ENCODE measurements around the gene DCTPP1.

The DCTPP1 gene

GRCh38 chr16:30383521-30383920 lies 46.3 kb downstream of the DCTPP1 start:
- in situ Hi-C loops (cut with MboI; ENCODE audit: low sequenced_read_pairs) = no loop called here

DNA sequence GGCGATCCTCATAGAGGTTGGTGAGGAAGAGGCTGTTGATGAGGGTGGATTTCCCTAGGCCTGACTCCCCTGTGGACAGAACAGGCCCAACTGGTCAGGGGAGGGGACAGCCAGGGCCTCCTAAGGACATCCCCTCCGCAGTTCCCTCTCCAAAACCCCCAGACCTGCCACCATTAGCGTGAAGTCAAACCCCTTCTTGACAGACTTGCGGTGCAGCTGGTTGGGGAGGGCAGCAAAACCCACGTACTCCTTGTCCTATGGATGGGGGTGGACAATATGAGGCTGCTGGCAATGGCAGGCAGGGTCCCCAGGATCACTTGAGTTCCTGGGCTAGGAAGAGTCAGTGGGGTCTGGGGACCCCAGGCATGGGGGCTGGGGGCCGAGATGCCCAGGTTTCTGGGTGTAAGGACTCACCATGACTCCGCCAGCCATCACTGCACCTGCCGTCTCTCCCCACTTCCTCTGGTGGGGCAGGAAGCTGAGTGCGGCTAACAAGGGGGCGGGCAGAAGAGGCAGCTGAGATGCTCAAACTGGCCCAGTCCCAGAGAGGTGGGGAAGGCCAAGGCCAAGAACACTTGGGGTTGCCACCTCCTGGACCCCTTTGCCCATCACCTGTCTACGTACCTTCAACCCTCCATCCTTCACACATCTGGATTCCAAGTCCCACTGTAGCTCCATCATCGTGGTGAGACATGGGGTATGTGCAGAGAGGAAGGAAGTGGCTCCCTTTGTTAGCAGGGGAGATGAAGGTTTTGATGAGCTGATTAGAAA lies 47.5 kb downstream of the DCTPP1 start, which contains the start of gene SEPTIN1:
SEPTIN1 (minus strand) TSS at position 451 of the 771 bp plus-strand sequence; CDS start at position 432, 19 bp downstream.
- in situ Hi-C loops (cut with MboI; ENCODE audit: low sequenced_read_pairs) = no loop called here

- in situ Hi-C loops (cut with MboI; ENCODE audit: low sequenced_read_pairs) = no loop called here
Observed at GRCh38 chr16:30381291-30382041, 48.4 kb downstream of the DCTPP1 start.

DNA sequence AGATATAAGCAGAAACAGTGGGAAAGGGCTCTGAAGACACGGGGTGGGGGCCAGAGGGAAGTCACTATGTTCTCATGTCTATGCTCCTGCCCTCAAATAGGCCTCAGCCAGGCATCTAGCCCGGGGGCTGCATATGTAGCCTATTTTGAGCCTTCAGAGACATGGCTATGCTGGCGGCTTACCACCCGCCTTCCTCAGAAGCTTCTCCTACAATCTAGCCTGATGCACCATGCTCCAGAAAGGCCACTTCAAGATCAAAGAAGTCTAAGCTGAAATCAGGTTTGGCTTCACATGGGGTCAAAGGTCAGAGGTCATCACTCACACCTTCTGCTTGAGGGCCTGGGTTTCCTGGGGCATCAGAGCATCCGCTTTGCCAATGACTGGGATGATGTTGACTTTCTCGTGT lies 49.0 kb downstream of the DCTPP1 start:
- in situ Hi-C loops (cut with MboI; ENCODE audit: low sequenced_read_pairs) = no loop called here

GRCh38 chr16:30380072-30380802 lies 49.6 kb downstream of the DCTPP1 start:
- in situ Hi-C loops (cut with MboI; ENCODE audit: low sequenced_read_pairs) = no loop called here

- in situ Hi-C loops (cut with MboI; ENCODE audit: low sequenced_read_pairs) = no loop called here
Observed at GRCh38 chr16:30379158-30379783, 50.6 kb downstream of the DCTPP1 start.

- in situ Hi-C loops (cut with MboI; ENCODE audit: low sequenced_read_pairs) = no loop called here
Observed at GRCh38 chr16:30378236-30379157, 51.3 kb downstream of the DCTPP1 start.

DNA sequence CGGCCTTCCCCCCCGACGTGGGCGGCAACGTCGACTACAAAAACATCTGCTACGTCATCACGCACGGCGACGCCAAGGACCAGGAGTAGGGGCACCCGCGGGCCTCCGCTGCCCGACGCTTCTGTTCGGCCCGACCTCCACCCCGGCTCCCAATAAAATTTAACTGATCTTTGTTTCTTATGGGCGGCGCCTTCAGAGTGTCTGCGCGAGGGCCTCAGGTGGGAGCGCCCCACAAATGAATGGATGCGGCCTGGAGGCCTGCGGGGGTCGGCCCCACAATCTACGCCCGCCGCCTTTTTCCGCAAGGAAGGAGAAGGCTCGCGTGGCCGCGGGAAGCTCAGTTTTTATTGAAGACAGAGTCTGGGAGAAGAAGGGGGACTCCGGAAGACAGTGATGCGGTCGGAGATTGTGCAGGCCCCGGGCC lies 52.0 kb downstream of the DCTPP1 start:
- in situ Hi-C loops (cut with MboI; ENCODE audit: low sequenced_read_pairs) = no loop called here

DNA sequence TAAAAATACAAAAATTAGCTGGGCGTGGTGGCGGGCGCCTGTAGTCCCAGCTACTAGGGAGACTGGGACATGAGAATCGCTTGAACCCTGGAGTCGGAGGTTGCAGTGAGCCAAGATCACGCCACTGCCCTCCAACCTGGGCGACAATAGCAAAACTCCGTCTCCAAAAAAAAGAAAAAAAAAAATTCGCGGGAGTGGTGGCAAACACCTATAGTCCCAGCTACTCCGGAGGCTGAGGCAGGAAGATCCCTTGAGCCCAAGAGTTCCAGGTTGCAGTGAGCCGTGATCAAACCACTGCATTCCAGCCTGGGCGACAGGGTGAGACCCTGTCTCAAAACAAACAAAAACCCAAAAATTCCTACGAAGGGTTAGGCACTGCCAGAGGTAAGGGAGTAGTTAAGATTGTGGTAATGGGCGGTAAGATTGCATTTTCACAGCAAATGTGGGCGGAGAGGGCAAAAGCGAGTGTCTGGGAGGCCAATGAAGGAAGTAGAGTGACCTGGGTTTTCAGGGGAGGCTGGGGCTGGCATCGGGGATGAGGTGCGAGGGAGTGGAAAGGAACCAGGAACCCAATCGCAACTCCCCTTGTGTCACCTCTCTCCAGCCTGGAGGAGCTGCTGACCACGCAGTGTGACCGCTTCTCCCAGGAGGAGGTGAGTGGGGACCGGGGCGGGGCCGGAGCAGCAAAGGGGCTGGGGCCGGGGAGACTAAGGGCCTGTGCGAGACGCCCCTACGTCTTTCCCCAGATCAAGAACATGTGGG lies 52.6 kb downstream of the DCTPP1 start:
- in situ Hi-C loops (cut with MboI; ENCODE audit: low sequenced_read_pairs) = no loop called here

- in situ Hi-C loops (cut with MboI; ENCODE audit: low sequenced_read_pairs) = no loop called here
Observed at GRCh38 chr16:30376461-30376902, 53.3 kb downstream of the DCTPP1 start.

GRCh38 chr16:30375864-30376263 lies 54.0 kb downstream of the DCTPP1 start:
- in situ Hi-C loops (cut with MboI; ENCODE audit: low sequenced_read_pairs) = no loop called here

GRCh38 chr16:30374538-30374937 lies 55.3 kb downstream of the DCTPP1 start, which contains the start of gene MYL11:
Gene MYL11 (plus strand): TSS chr16:30374802. CDS start chr16:30374858, 56 bp downstream.
- in situ Hi-C loops (cut with MboI; ENCODE audit: low sequenced_read_pairs) = no loop called here
